ENCODE measurements around the gene WASF3. TPM values are rescaled to one million over a fixed set of nuclear protein-coding genes. Genes with fewer than 3 reads are reported as not detected.

WASF3 gene
- total and polyA plus RNA-seq, 3 donors from 2014 or later, result 27.3 to 36.2 (median 30.8) TPM

GRCh38 chr13:26590951-26591350, 33.5 kb downstream of the WASF3 start:
- no peaks in the 10 kb centered on the region for H3K27me3 ChIP-seq
- H3K4me3 ChIP-seq, result no peak overlapping the region
- no peak for DNase-seq
- no peak for TF ChIP-seq POLR2A (IDR thresholded peaks at IDR 0.05)
- no peak for TF ChIP-seq CTCF (IDR thresholded peaks at IDR 0.05)
- intact Hi-C loops (cut with DNase I; ENCODE audit: low total_unique reads), result no loop called here
- no peaks in the 10 kb centered on the region for H3K9me3 ChIP-seq
- WGBS, 2 donors, result 76 to 78% methylated on average over 4 of the region's 4 CpGs
- no peaks in the 10 kb centered on the region for H3K4me1 ChIP-seq
- H3K27ac ChIP-seq, result no peak overlapping the region
- H3K36me3 ChIP-seq (ENCODE audit: low read depth, missing control alignments), result no peaks in the 10 kb centered on the region

DNA sequence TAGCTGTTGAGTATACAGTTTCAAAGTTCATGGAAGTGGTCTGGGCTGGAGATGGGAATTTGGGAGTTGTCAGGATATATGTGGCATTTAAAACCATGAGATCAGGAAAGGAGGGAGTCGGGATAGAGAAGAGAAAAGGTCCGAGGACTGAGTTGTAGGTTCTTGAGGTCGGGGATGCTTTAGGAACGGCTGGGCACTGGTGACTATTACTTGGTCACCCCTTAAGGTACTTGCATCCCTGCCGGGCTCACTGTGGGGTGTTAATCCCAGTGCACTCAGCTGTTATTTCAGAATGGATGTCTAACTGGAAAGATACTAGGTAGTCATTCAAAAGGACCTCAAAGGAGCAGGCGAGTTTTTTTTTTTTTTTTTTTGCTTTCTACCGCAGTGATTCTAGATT, 34.2 kb downstream of the WASF3 start:
- Histone ChIP-seq H3K27me3 (no peaks in the 10 kb centered on the region), H3K4me3 (no peak overlapping the region), H3K27ac (no peak overlapping the region), H3K4me1 (no peaks in the 10 kb centered on the region), H3K9me3 (no peaks in the 10 kb centered on the region), H3K36me3 (ENCODE audit: low read depth, missing control alignments) (no peaks in the 10 kb centered on the region)
- TF ChIP-seq POLR2A (IDR thresholded peaks at IDR 0.05), result no peak
- intact Hi-C loops (cut with DNase I; ENCODE audit: low total_unique reads), result no loop called here
- 91% methylated on average over 7 of the region's 7 CpGs for WGBS, 2 donors
- no peak for DNase-seq

GRCh38 chr13:26593661-26594060, 36.2 kb downstream of the WASF3 start:
- Histone ChIP-seq H3K9me3 (no peaks in the 10 kb centered on the region), H3K36me3 (ENCODE audit: low read depth, missing control alignments) (no peaks in the 10 kb centered on the region), H3K4me1 (no peaks in the 10 kb centered on the region), H3K27ac (no peak overlapping the region), H3K4me3 (no peak overlapping the region), H3K27me3 (no peaks in the 10 kb centered on the region)
- 86 to 88% methylated on average over 1 of the region's 1 CpG for WGBS, 2 donors
- no peak for DNase-seq
- intact Hi-C loops (cut with DNase I; ENCODE audit: low total_unique reads), result no loop called here
- TF ChIP-seq POLR2A (IDR thresholded peaks at IDR 0.05), result no peak
- TF ChIP-seq CTCF (IDR thresholded peaks at IDR 0.05), result no peak

DNA sequence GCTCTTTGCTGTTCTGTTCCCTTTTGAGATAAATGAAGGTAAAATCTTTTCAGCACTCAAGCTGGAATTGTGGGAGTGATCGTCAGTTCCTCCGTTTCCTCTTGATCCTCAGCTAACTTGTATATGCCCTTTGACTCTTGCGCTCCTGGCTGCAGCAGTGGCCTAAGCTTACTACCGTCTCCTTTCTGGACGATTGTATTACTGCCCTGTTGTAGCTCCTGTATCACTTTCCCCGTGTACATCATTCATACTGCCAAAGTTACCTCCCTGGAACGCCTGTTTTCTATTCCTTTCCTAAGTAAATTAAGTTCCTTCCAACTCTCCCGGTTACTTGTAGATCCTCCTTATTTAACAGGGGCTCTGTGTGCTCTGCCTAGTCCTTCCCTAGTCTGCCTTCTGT, 36.9 kb downstream of the WASF3 start:
- Histone ChIP-seq H3K27ac (no peak overlapping the region), H3K36me3 (ENCODE audit: low read depth, missing control alignments) (no peaks in the 10 kb centered on the region), H3K9me3 (no peaks in the 10 kb centered on the region), H3K27me3 (no peaks in the 10 kb centered on the region), H3K4me1 (no peaks in the 10 kb centered on the region), H3K4me3 (no peak overlapping the region)
- WGBS, 2 donors, result 80 to 84% methylated on average over 8 of the region's 8 CpGs
- intact Hi-C loops (cut with DNase I; ENCODE audit: low total_unique reads), result no loop called here
- TF ChIP-seq POLR2A (IDR thresholded peaks at IDR 0.05), result no peak
- TF ChIP-seq CTCF (IDR thresholded peaks at IDR 0.05), result no peak
- no peak for DNase-seq

DNA sequence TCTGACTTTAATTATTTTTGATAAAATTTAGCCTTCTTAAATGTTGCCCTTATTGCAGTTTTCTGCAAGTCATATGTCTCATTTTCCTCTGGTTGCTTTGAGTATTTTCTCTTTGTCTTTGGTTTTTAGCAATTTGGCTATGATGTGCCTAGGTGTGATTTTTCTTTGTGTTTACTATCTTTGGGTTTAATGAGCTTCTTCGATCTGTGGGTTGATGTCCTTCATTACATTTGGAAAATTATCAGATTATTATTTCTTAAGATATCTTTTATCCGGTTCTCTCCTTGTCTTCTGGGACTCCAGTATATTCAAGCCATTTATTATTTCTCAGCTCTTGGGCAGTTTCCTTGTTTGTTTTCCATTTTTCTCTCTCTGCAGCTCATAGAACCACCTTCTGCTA, 39.0 kb downstream of the WASF3 start:
- Histone ChIP-seq H3K4me1 (no peaks in the 10 kb centered on the region), H3K9me3 (no peaks in the 10 kb centered on the region), H3K27me3 (no peaks in the 10 kb centered on the region), H3K27ac (no peak overlapping the region), H3K36me3 (ENCODE audit: low read depth, missing control alignments) (no peaks in the 10 kb centered on the region), H3K4me3 (no peak overlapping the region)
- intact Hi-C loops (cut with DNase I; ENCODE audit: low total_unique reads), result no loop called here
- 94 to 95% methylated on average over 2 of the region's 2 CpGs for WGBS, 2 donors
- DNase-seq, result no peak
- TF ChIP-seq CTCF (IDR thresholded peaks at IDR 0.05) (no peak), POLR2A (IDR thresholded peaks at IDR 0.05) (no peak)
